HG03095 (cell line): ENCODE measurements around the gene SPTBN4.
"Not testable (repeated sequence)": the region's sequence is repeated elsewhere in the genome, so short reads cannot be mapped to it uniquely, and the experiment has no call there.

Experiments used
- ATAC-seq: cut with Tn5 transposase; IDR thresholded peaks from one replicate; pipeline ENCODE4 v1.9.1; 2021; ENCODE audit warnings: moderate library complexity; ENCODE audit not compliant: unreplicated experiment

The SPTBN4 gene

DNA sequence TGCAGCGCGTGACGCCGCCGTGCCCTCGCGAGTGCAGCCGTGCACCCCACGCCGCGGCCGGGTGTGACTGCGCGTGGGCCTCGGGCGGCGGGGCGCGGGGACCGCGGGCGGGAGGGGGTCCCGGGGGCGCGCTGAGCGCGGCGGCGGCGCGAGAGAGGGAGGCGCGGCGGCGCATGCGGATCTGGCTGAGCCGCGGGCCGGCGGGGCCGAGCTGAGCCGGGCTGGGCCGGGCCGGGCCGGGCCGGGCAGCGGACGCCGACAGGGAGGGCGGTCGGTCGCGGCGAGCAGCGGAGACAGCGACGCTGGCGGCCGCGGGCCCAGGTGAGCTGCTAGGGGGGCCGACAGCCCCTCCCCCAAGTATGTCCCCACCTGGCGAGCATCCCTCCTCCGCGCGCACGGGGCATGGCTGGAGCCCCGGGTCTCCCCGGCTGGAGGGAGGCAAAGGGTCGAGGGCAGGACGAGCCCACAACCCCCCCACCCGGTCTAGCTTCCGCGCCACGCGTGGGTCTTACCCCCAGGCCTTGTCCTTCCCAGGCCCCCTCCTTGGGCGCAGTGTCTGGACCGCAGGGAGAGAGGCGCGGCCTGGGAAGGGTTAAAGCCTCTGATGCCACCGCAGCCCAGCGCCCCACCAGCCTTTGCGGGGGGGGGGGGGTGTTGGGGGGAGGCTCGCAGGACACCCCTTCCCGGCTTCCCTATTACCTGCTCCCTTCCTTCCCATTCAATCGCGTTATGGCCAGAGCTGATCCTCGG is at the start of gene SPTBN4:
Gene SPTBN4, plus strand, starts transcription at position 17 of the 750 bp plus-strand sequence. CDS start 5,621 bp downstream, outside the sequence.
- no peak for ATAC-seq

GRCh38 chr19:40417643-40417981 is 49.2 kb upstream of the SPTBN4 start:
- no peak for ATAC-seq

DNA sequence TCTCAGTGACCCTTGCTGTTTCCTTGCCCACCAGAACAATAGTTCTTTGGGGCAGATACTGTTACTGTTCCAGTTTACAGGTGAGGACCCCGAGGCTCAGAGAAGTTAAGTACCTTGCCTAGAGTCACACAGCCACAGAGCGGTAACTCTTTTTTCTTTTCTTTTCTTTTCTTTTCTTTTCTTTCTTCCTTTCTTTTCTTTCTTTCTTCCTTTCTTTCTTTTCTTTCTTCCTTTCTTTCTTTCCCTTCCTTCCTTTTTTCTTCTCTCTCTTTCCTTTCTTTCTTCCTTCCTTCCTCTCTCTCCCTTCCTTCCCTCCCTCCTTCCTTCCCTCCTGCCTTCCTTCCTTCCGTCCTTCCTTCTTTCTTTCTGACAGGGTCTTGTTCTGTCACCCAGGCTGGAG is 48.8 kb upstream of the SPTBN4 start:
- no peak for ATAC-seq

DNA sequence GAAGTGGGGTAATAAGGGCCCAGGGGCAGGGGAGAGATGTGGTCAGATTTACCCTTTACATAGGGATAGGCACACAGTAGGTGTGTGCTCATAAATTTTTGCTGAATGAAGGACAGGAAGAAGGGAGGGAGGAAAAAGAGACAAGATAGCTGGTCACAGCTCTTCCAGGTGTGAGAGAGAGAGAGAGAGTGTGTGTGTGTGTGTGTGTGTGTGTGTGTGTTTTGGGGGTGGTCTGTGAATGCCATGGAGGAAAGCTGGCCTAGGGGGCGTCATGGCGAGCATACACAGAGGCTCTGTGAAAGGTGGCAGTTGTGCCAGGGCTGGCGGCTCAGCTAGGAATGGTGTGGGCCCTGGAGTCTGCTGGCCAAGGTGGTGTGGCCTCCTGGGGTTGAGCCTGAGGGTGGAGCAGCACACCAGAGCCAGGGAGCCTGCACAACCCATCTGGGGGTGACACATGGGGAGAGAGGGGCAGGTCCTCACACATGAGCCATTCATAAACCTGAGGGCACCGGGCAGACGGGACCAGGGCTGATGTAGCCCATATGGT is 47.7 kb upstream of the SPTBN4 start:
- no peak for ATAC-seq

- ATAC-seq: no peak
Observed at GRCh38 chr19:40419780-40420179, 47.0 kb upstream of the SPTBN4 start.

- ATAC-seq: no peak
Observed at GRCh38 chr19:40420451-40420765, 46.4 kb upstream of the SPTBN4 start.

DNA sequence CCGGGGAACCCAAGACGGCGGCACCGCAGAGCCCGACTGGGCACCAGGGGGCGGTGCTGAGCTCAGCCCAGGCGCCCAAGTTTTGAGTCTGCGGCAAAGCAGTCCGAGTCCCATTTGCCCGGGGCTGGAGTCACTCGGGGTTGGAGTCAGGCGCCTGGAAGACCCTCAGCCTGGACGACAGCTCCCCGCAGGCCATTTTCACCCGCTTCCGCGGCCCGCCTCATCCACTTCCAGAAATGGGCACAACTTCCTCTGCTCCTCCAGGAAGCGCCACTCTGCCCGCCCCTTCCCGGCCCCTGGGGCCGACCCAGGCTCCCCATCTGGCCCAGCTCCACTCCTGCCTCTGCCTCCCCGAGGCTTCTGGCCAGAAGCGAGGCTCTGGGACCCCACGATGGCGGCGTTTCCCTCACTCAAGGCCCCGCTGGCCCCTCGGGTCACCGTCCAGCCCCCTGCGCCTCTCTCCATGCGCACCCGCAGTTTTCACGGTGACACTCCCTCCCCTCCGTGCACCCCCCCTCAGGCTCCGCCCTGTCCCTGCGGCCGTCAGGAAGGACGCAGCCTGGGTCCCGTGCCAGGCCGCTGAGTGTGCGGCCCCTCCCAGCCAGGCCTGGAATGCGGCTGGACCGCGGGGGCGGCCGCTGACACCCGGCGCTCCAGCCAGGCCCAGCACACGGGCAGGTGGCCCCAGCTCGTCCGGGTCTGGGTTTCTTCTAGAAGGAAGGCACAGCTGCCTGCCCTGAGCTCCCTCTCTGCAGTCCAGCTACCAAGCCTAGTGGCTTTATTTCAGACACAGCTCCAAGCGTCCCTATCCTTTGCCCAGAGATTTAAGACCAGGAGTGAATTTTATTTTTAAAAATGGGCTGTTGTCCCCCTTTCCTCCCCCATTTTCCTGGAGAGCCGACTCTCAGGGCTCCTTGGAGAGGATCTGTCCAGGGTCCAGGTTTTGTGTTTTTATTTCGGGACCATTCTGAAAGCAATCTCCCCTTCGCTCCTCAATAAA is 45.7 kb upstream of the SPTBN4 start:
- ATAC-seq: no peak

DNA sequence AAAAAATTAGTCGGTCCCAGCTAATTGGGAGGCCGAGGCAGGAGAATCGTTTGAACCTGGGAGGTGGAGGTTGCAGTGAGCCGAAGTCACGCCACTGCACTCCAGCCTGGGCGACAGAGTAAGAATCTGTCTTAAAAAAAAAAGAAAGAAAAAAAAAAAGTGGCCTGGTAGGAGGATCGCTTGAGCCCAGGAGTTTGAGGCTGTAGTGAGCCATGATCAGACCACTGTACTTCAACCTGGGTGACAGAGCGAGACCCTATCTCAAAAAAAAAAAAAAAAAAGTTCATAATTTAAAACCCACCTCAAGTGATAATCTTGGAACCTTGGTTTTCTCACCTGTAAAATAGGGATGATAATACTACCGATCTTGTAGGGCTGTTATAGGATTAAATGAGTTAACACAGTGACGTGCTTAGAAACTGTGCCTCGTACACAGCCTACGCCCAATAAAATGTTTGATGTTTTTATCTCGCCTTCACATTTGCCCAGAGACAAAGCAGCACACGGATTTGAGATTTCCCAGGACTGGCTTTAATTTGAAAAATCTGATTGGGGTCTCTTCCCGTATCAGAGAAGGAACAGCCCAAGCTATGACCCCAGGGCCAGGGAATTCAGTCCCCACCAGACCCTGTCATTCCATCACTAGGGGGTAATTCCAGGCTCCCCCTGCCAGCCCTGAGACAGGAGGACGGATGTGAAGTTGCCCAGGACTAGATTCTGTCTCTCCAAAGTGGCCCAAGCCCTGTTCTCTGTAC is 44.6 kb upstream of the SPTBN4 start:
- ATAC-seq: no peak

DNA sequence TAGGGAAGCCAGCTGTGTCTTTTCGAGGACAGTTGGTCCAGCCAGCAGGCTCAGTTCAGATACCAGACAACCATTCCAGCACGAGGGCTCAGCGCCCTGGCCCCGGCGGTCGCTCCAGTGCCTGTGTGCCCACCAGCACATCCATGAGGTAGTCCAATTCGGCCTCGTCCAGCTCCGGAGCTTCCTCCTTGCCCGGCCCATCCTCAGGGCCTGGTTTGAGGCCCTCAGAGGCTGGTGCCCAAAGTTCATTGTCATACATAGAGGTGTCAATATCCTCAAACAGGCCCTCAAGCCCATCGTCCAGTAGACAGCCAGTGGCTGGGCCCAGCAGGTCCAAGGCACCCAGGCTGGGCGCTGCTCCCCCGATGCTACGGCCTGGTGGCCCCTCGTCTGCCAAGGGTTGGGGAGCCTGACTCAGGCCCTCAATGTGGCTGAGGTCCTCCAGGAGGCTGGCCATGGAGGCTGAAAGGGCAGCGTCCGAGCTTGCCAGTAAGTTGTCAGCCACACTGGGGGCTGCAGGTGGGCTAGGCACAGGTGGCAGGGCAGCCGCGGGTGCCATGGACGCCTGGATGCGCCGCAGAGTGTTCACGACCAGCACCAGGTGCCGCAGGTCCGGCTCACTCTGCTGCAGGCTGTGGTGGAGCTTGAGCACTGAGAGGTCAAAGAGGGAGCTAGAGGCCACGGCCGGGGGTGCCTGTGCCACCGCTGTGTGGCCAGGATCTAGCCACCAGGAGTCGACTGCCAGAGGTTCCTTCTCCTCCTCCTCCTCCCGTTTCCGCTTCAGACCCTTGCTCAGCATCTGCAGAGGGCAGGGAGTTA is 43.8 kb upstream of the SPTBN4 start:
- no peak for ATAC-seq

GRCh38 chr19:40423938-40424337 is 42.9 kb upstream of the SPTBN4 start:
- ATAC-seq: no peak

DNA sequence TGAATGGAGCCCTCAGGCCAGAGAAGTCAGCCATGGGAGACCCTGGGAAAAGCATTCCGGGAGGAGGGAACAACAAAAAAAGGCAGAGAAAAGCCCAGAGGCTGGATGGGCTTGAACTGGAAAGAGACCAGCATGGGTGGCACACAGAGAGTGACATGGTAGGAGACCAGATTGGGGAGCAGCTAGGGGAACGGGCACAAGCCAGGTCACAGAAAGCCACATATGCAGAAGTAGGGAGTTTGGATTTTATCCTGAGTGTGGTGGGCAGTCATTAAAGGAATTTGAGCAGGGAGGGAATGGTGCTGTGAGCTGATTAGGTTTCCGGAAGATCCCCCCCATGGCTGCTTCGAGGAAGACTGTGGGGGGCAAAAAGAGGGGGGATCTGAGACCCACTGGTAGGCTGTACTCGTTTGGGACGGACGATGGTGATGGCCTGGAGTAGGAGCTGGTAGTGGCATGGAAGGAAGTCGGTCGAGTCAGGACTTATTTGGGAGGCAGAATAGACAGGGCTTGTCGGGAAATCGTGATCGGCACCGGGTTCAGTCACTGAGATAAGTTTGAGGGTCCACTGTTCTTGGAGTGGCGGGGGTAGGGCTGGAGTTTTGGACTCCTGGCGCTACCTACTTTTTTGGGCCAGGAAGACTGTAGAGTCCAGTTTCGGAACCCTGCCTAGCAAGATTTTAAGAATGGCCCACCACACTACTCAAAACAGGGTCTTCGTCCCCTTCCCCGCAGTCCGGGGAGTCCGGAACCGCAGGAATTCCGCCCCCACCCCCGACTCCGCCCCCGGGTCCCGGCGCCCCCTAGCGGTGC is 42.0 kb upstream of the SPTBN4 start:
- ATAC-seq: no peak

DNA sequence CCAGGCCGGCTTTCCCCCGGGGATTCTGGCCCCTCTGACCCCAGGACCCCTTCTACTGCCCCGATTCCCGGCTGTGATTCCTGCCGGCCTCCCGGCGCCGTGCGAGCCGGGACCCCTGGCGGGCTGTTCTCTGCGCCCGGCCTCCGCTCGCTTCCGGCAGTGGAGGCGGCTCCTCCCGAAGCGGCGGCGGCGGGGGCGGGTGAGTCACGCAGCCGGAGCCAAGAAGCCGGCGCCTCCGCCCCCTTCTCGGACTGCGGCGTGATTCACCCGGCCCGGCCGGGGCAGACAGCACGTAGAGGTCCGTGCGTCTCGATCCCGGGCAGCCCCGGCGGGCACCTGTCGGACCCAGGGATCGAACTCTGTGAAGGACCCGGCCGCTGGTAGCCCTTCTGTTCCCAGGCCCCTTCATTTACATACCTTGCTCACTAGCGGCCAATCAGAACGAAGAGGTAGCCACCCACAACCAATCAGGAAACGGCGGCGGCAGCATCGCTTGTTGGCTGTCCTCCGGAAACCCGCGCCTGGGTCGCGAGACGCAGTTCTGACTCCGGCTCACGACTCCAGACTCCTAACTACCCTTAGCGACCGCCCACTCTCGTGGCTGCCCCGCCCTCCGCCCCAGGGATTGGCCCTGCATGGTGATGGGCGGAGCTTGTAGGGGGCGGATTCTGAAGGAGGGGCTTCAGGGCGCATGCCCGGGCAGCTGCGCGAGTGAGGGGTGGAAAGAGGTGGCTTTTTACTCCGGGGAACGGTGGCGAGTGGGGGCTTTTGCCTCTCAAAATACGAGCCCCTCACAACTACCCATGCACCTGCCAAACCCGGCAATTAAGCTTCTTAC is 41.1 kb upstream of the SPTBN4 start, which contains the start of gene SERTAD1:
Gene SERTAD1, minus strand, starts transcription at position 543 of the 838 bp plus-strand sequence. CDS start 2,446 bp downstream, outside the sequence.
- ATAC-seq: peak; percentile 73

DNA sequence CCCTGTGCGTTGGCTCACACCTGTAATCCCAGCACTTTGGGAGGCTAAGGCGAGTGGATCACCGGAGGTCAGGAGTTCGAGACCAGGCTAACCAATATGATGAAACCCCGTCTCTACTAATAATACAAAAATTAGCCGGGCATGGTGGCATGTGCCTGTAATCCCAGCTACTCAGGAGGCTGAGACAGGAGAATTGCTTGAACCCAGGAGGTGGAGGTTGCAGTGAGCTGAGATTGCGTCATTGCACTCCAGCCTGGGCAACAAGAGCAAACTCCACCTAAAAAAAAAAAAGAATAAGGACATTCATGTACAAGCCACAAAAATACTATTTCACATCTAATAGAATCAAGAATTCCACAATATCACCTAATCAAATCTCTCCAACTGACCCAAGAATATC is 38.6 kb upstream of the SPTBN4 start:
- ATAC-seq: not testable (repeated sequence)

DNA sequence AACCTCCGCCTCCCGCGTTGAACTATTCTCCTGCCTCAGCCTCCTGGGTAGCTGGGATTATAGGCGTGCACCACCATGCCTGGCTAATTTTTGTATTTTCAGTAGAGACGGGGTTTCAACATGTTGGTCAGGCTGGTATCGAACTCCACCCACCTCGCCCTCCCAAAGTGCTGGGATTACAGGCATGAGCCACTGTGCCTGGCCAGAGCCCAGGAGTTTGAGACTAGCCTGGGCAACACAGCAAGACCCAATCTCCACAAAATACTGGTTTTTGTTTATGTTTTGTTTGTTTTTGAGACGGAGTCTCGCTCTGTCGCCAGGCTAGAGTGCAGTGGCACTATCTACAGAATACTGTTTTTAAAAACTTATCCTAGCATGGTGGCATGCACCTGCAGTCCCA is 36.6 kb upstream of the SPTBN4 start:
- ATAC-seq: not testable (repeated sequence)

GRCh38 chr19:40431698-40432097 is 35.1 kb upstream of the SPTBN4 start:
- no peak for ATAC-seq

- not testable (repeated sequence) for ATAC-seq
Observed at GRCh38 chr19:40432760-40433159, 34.0 kb upstream of the SPTBN4 start.

DNA sequence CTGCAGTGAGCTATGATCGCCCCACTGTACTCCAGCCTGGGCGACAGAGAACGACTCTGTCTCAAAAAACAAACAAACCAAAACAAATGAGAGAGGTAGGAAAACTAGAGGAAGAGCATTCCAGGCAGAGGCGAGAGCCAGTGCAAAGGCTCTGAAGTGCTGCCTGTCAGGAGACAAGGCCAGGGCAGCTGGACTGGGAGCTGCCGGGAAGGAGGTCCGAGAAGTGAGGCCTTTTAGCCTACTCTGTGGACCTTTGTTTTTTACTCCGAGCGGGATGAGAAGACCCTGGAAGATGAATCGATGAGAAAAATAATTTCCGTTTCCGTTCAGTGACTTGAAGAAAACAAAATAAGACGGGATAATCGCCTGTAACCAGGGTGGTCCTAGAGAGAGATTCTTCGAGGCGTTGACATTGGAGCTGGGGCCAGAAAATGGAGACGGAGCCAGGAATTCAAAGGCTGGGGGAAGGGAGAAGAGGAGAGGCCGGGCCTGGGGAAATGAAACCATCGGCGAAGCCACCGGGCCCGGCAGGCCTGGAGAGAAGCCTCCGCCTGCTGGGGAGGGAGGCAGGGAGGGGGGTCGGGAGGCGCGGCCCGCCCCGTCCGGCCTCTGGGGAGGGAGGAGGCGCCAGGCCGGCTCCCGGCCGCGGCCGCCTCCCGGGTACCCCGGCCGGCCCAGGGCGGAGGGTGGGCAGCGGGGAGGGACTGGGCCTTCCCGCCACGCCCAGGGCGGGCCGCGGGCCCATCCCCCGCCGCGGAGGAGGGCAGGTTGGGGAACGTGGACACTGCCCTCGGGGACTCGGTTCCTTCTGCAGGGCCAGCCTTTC is 33.2 kb upstream of the SPTBN4 start:
- ATAC-seq: peak; percentile 53
